CD14-positive monocyte (primary cell): ENCODE results near the gene LIMA1. TPM values are rescaled to one million over a fixed set of nuclear protein-coding genes. Genes with fewer than 3 reads are reported as not detected.
A peak's percentile ranks its signal among the peaks of the same experiment; 100 is the strongest.

Experiments
- DNase-seq, 3 donors: peaks; one replicate each; pipeline ENCODE4 v3.0.0-alpha.2; 2011 to 2022
- H2AFZ ChIP-seq: 2 replicates; pipeline ENCODE4 v1.6.0; 2012; ENCODE audit warnings: mild to moderate bottlenecking, low read depth, low read length, inconsistent platforms; ENCODE audit not compliant: insufficient read depth, poor library complexity, severe bottlenecking
- H3K27ac ChIP-seq, 2 donors: 1 replicate in 1 of 2; 2 replicates in 1 of 2; pipeline ENCODE4 v1.5.1; 2012 to 2013; ENCODE audit warnings: low read length in 2 of 2, control low read depth in 1 of 2, inconsistent platforms in 1 of 2, low read depth in 1 of 2, mild to moderate bottlenecking in 1 of 2
- H3K27me3 ChIP-seq, 2 donors: one replicate each; pipeline versions ENCODE4 v1.6.0 to v1.6.1; 2011 to 2013; ENCODE audit warnings: low read length in 2 of 2; ENCODE audit not compliant: control insufficient read depth in 2 of 2, insufficient read depth in 2 of 2
- H3K36me3 ChIP-seq, 2 donors: replicated peaks in 1 of 2; 1 replicate in 1 of 2; 2 replicates in 1 of 2; pipeline versions ENCODE4 v1.5.1 to v1.6.1; 2012 to 2013; ENCODE audit warnings: low read length in 2 of 2, control low read depth in 1 of 2, inconsistent platforms in 1 of 2, mild to moderate bottlenecking in 1 of 2; ENCODE audit not compliant: insufficient read depth in 2 of 2, control insufficient read depth in 1 of 2
- H3K4me1 ChIP-seq, 2 donors: 1 replicate in 1 of 2; 2 replicates in 1 of 2; pipeline versions ENCODE4 v1.5.1 to v1.6.1; 2012 to 2013; ENCODE audit warnings: low read length in 2 of 2, control low read depth in 1 of 2, inconsistent platforms in 1 of 2, mild to moderate bottlenecking in 1 of 2, moderate library complexity in 1 of 2; ENCODE audit not compliant: insufficient read depth in 2 of 2, control insufficient read depth in 1 of 2
- H3K4me2 ChIP-seq: replicated peaks from 2 replicates; pipeline ENCODE3; 2012; ENCODE audit warnings: low read length, moderate library complexity, mild to moderate bottlenecking; ENCODE audit not compliant: poor library complexity, severe bottlenecking; ENCODE audit errors: extremely low read depth
- H3K4me3 ChIP-seq, 3 experiments: fragments of 200-600 bp in 1 of 3; sonication (generic) in 1 of 3; replicated peaks in 1 of 3; 1 replicate in 2 of 3; 2 replicates in 1 of 3; pipeline ENCODE4 v1.5.1; 2011 to 2013; ENCODE audit warnings: low read length in 3 of 3, mild to moderate bottlenecking in 3 of 3, control low read depth in 2 of 3, low read depth in 2 of 3, inconsistent platforms in 1 of 3, moderate library complexity in 1 of 3
- H3K79me2 ChIP-seq: 2 replicates; pipeline ENCODE4 v1.6.0; 2012; ENCODE audit warnings: mild to moderate bottlenecking, control low read depth, inconsistent platforms, low read length, moderate library complexity; ENCODE audit not compliant: insufficient read depth
- H3K9ac ChIP-seq: 2 replicates; pipeline ENCODE4 v1.6.0; 2017; ENCODE audit warnings: low read length, mild to moderate bottlenecking; ENCODE audit not compliant: insufficient read depth, poor library complexity, severe bottlenecking
- H3K9me3 ChIP-seq, 2 donors: replicated peaks in 1 of 2; 1 replicate in 1 of 2; 2 replicates in 1 of 2; pipeline versions ENCODE4 v1.5.1 to v1.6.1; 2012 to 2013; ENCODE audit warnings: low read length in 2 of 2, control low read depth in 1 of 2; ENCODE audit not compliant: control insufficient read depth in 1 of 2, insufficient read depth in 1 of 2
- H4K20me1 ChIP-seq: 2 replicates; pipeline ENCODE4 v1.6.0; 2012; ENCODE audit warnings: mild to moderate bottlenecking, low read length, control low read depth, moderate library complexity; ENCODE audit not compliant: insufficient read depth
- H3K27ac Mint-ChIP-seq, 7 donors: one replicate each; pipeline ENCODE4 v1.8.0; 2020; ENCODE audit warnings: mild to moderate bottlenecking in 7 of 7, mixed read lengths in 7 of 7, moderate library complexity in 6 of 7, inconsistent platforms in 2 of 7
- H3K27me3 Mint-ChIP-seq, 3 donors: one replicate each; pipeline ENCODE4 v1.8.0; 2021 to 2022; ENCODE audit warnings: low read depth in 3 of 3, mild to moderate bottlenecking in 3 of 3, mixed read lengths in 3 of 3, moderate library complexity in 3 of 3, inconsistent platforms in 1 of 3
- H3K36me3 Mint-ChIP-seq, 2 donors: one replicate each; pipeline ENCODE4 v1.8.0; 2020; ENCODE audit warnings: mixed read lengths in 2 of 2, inconsistent platforms in 1 of 2, mild to moderate bottlenecking in 1 of 2
- H3K4me1 Mint-ChIP-seq: one replicate; pipeline ENCODE4 v1.8.0; 2020; ENCODE audit warnings: mild to moderate bottlenecking, mixed read lengths
- H3K4me3 Mint-ChIP-seq, 2 donors: one replicate each; pipeline ENCODE4 v1.8.0; 2020; ENCODE audit warnings: mild to moderate bottlenecking in 2 of 2, mixed read lengths in 2 of 2, moderate library complexity in 1 of 2
- H3K9me3 Mint-ChIP-seq, 7 donors: one replicate each; pipeline ENCODE4 v1.8.0; 2020 to 2022; ENCODE audit warnings: mixed read lengths in 7 of 7, mild to moderate bottlenecking in 6 of 7, moderate library complexity in 6 of 7, inconsistent platforms in 2 of 7
- CTCF ChIP-seq: fragments of 200-600 bp; IDR thresholded peaks from one replicate; pipeline ENCODE4 v1.8.0; 2022; ENCODE audit warnings: antibody characterized with exemption, mild to moderate bottlenecking
- WGBS: methylation state at CpG from one replicate; pipeline ENCODE4 v1.1.5; 2013; ENCODE audit warnings: missing lambda C conversion rate; ENCODE audit not compliant: insufficient coverage; 5-methylcytosine and 5-hydroxymethylcytosine counted together
- intact Hi-C, 2 donors: fragments of 100-400 bp; cut with micrococcal nuclease; formaldehyde crosslinking; loops; one replicate each; pipeline versions ENCODE4 v1.15.0 to v1.15.1; 2023
- polyA plus RNA-seq, 3 donors: library from polyadenylated mRNA; depleted of rRNA in 1 of 3; unstranded in 2 of 3; stranded (reverse) in 1 of 3; fragments of 300-500 nt in 2 of 3; fragments of >200 nt in 1 of 3; fragmentation: Illumina TruSeq in 2 of 3; gene quantifications; 1 replicate in 2 of 3; 2 replicates in 1 of 3; pipeline ENCODE4 v1.2.3, GENCODE V29; 2012 to 2021

Gene LIMA1
- polyA plus RNA-seq, 3 donors: 0.24 to 0.62 (median 0.51) TPM

GRCh38 chr12:50261654-50262053 is 21.7 kb downstream of the LIMA1 start:
- no peaks in the 10 kb centered on the region for H3K27me3 ChIP-seq
- intact Hi-C loops: no loop called here
- peaks cover 18 to 25% of the 10 kb centered on the region in 2 donors for H3K4me1 ChIP-seq
- Mint-ChIP-seq H3K27me3 (no peaks in the 10 kb centered on the region), H3K36me3 (no peaks in the 10 kb centered on the region), H3K4me3 (no peak overlapping the region), H3K27ac (no peak overlapping the region), H3K4me1 (peaks cover 27% of the 10 kb centered on the region), H3K9me3 (no peaks in the 10 kb centered on the region)
- no peak overlapping the region for H3K27ac ChIP-seq
- H2AFZ ChIP-seq: no peak overlapping the region
- no peaks in the 10 kb centered on the region for H4K20me1 ChIP-seq
- H3K9ac ChIP-seq: no peak overlapping the region
- no peak for DNase-seq
- no peaks in the 10 kb centered on the region for H3K9me3 ChIP-seq
- H3K4me2 ChIP-seq: no peak overlapping the region
- H3K79me2 ChIP-seq: no peaks in the 10 kb centered on the region
- TF ChIP-seq CTCF: no peak
- no peak overlapping the region for H3K4me3 ChIP-seq
- no peaks in the 10 kb centered on the region for H3K36me3 ChIP-seq
- WGBS: 100% methylated on average over 1 of the region's 3 CpGs

DNA sequence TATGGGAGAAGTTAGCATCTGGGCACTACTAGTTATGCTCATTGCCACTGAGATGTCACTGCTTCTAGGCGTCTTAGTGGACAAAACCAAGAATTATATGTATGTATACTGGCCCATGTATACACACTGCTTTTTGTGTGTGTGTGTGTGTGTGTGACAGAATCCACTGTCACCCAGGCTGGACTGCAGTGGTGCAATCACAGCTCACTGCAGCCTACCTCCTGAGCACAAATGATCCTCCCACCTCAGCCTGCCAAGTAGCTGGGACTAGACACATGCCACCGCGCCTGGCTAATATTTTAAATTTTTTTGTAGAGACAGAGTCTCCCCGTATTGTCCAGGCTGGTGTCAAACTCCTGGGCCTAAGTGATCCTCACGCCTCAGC is 25.2 kb downstream of the LIMA1 start:
- peaks cover 20 to 25% of the 10 kb centered on the region in 2 donors for H3K4me1 ChIP-seq
- no peaks in the 10 kb centered on the region for H3K79me2 ChIP-seq
- Mint-ChIP-seq H3K4me1 (peaks cover 33% of the 10 kb centered on the region), H3K4me3 (no peak overlapping the region), H3K27ac (peak overlapping the region in 2 of 7 donors; percentile 20 to 33), H3K27me3 (peaks cover 0 to 2% (median 0%) of the 10 kb centered on the region in 3 donors), H3K9me3 (no peaks in the 10 kb centered on the region), H3K36me3 (no peaks in the 10 kb centered on the region)
- no peak overlapping the region for H3K4me3 ChIP-seq
- H3K27ac ChIP-seq: no peak overlapping the region
- no peak for TF ChIP-seq CTCF
- intact Hi-C loops: no loop called here
- no peak overlapping the region for H2AFZ ChIP-seq
- H3K9me3 ChIP-seq: no peaks in the 10 kb centered on the region
- no CpG with 5 or more reads among the region's 5 CpGs for WGBS
- no peak for DNase-seq
- H4K20me1 ChIP-seq: no peaks in the 10 kb centered on the region
- H3K36me3 ChIP-seq: no peaks in the 10 kb centered on the region
- H3K9ac ChIP-seq: no peak overlapping the region
- H3K27me3 ChIP-seq: no peaks in the 10 kb centered on the region
- no peak overlapping the region for H3K4me2 ChIP-seq
